Tibial nerve (tissue), 4 donors: ENCODE data around the gene GRM7. TPM values are rescaled to one million over a fixed set of nuclear protein-coding genes. Genes with fewer than 3 reads are reported as not detected.

Experiments used
- DNase-seq, 2 donors: peaks; one replicate each; pipeline ENCODE4 v3.0.0-alpha.2; 2019; ENCODE audit warnings: low spot score in 2 of 2
- H3K27ac ChIP-seq, 4 donors: fragments of 200-600 bp; sonication (generic) in 3 of 4; one replicate each; pipeline ENCODE4 v1.5.1; 2017 to 2019; ENCODE audit warnings: mild to moderate bottlenecking in 1 of 4
- H3K27me3 ChIP-seq, 2 donors: fragments of 200-600 bp; sonication (generic) in 1 of 2; one replicate each; pipeline versions ENCODE4 v1.5.1 to v1.6.0; 2017 to 2019
- H3K36me3 ChIP-seq, 3 donors: fragments of 200-600 bp; sonication (generic); one replicate each; pipeline ENCODE4 v1.5.1; 2018 to 2019
- H3K4me1 ChIP-seq, 4 donors: fragments of 200-600 bp; sonication (generic) in 3 of 4; one replicate each; pipeline ENCODE4 v1.5.1; 2017 to 2019
- H3K4me3 ChIP-seq, 4 donors: fragments of 200-600 bp; sonication (generic) in 3 of 4; one replicate each; pipeline ENCODE4 v1.5.1; 2017 to 2019; ENCODE audit warnings: mild to moderate bottlenecking in 1 of 4, moderate library complexity in 1 of 4
- H3K9me3 ChIP-seq, 4 donors: fragments of 200-600 bp; sonication (generic) in 3 of 4; one replicate each; pipeline ENCODE4 v1.5.1; 2017 to 2019
- CTCF ChIP-seq, 5 experiments: fragments of 200-600 bp in 3 of 5; fragments of 450-650 bp in 2 of 5; sonication (generic) in 3 of 5; IDR thresholded peaks; one replicate each; pipeline ENCODE4 v1.5.1; 2016 to 2019; ENCODE audit warnings: antibody characterized with exemption in 5 of 5, mild to moderate bottlenecking in 3 of 5, moderate library complexity in 2 of 5
- EP300 ChIP-seq, 2 donors: sonication (generic); formaldehyde crosslinking; IDR thresholded peaks; one replicate each; pipeline ENCODE4 v1.6.1; 2017; ENCODE audit warnings: antibody characterized with exemption in 2 of 2, mild to moderate bottlenecking in 1 of 2
- POLR2A ChIP-seq, 2 donors: fragments of 450-650 bp; IDR thresholded peaks; one replicate each; pipeline ENCODE4 v1.6.1; 2017; ENCODE audit warnings: antibody characterized with exemption in 2 of 2, mild to moderate bottlenecking in 2 of 2, moderate library complexity in 2 of 2
- WGBS, 2 donors: methylation state at CpG; one replicate each; pipeline ENCODE4 v1.1.5; 2018; 5-methylcytosine and 5-hydroxymethylcytosine counted together
- total RNA-seq, 4 donors: library from RNA; depleted of rRNA; stranded (reverse); fragments of >200 nt; gene quantifications; one replicate each; pipeline ENCODE4 v1.1.0, GENCODE V29; 2016

Gene GRM7
- total RNA-seq, 4 donors from 2014 or later: 0.22 to 0.84 TPM; not detected in 2

GRCh38 chr3:7266551-7266950 lies 405.6 kb downstream of the GRM7 start:
- Histone ChIP-seq H3K4me3 (no peak overlapping the region), H3K9me3 (peaks cover 0 to under 1% (median 0%) of the 10 kb centered on the region in 4 donors)
- 50 to 53% methylated on average over 1 of the region's 1 CpG for WGBS, 2 donors

GRCh38 chr3:7270731-7271130 lies 409.8 kb downstream of the GRM7 start:
- no peak overlapping the region for H3K27ac ChIP-seq
- DNase-seq: no peak
- no peaks in the 10 kb centered on the region for H3K27me3 ChIP-seq
- no peaks in the 10 kb centered on the region for H3K9me3 ChIP-seq
- TF ChIP-seq EP300 (IDR thresholded peaks at IDR 0.05) (no peak), POLR2A (IDR thresholded peaks at IDR 0.05) (no peak), CTCF (IDR thresholded peaks at IDR 0.05) (no peak)
- no peak overlapping the region for H3K4me3 ChIP-seq
- WGBS, 2 donors: 79 to 85% methylated on average over 5 of the region's 5 CpGs
- H3K36me3 ChIP-seq: no peaks in the 10 kb centered on the region
- no peaks in the 10 kb centered on the region for H3K4me1 ChIP-seq

More at GRCh38 chr3:7266551-7266950, 405.6 kb downstream of the GRM7 start:
- H3K27me3 ChIP-seq: no peaks in the 10 kb centered on the region
- no peak for DNase-seq
- TF ChIP-seq POLR2A (IDR thresholded peaks at IDR 0.05) (no peak), EP300 (IDR thresholded peaks at IDR 0.05) (no peak)
- H3K4me1 ChIP-seq: no peaks in the 10 kb centered on the region
- H3K27ac ChIP-seq: no peak overlapping the region
- no peaks in the 10 kb centered on the region for H3K36me3 ChIP-seq

GRCh38 chr3:7271631-7272030 lies 410.7 kb downstream of the GRM7 start:
- WGBS, 2 donors: 63 to 66% methylated on average over 3 of the region's 3 CpGs
- DNase-seq: no peak
- Histone ChIP-seq H3K27me3 (no peaks in the 10 kb centered on the region), H3K4me1 (no peaks in the 10 kb centered on the region), H3K36me3 (no peaks in the 10 kb centered on the region), H3K4me3 (no peak overlapping the region), H3K27ac (no peak overlapping the region), H3K9me3 (no peaks in the 10 kb centered on the region)
- no peak for TF ChIP-seq CTCF (IDR thresholded peaks at IDR 0.05)
- no peak for TF ChIP-seq POLR2A (IDR thresholded peaks at IDR 0.05)
- no peak for TF ChIP-seq EP300 (IDR thresholded peaks at IDR 0.05)

GRCh38 chr3:7272203-7272602 lies 411.3 kb downstream of the GRM7 start:
- TF ChIP-seq EP300 (IDR thresholded peaks at IDR 0.05) (no peak), POLR2A (IDR thresholded peaks at IDR 0.05) (no peak), CTCF (IDR thresholded peaks at IDR 0.05) (no peak)
- no peak overlapping the region for H3K27ac ChIP-seq
- no peaks in the 10 kb centered on the region for H3K36me3 ChIP-seq
- H3K4me1 ChIP-seq: no peaks in the 10 kb centered on the region
- H3K4me3 ChIP-seq: no peak overlapping the region
- DNase-seq: no peak
- WGBS, 2 donors: 95 to 97% methylated on average over 1 of the region's 1 CpG
- H3K9me3 ChIP-seq: no peaks in the 10 kb centered on the region
- no peaks in the 10 kb centered on the region for H3K27me3 ChIP-seq

GRCh38 chr3:7275396-7275795 lies 414.5 kb downstream of the GRM7 start:
- H3K36me3 ChIP-seq: no peaks in the 10 kb centered on the region
- no peaks in the 10 kb centered on the region for H3K4me1 ChIP-seq
- no peak overlapping the region for H3K4me3 ChIP-seq
- no peaks in the 10 kb centered on the region for H3K9me3 ChIP-seq
- no peaks in the 10 kb centered on the region for H3K27me3 ChIP-seq
- WGBS, 2 donors: 93 to 94% methylated on average over 2 of the region's 2 CpGs
- H3K27ac ChIP-seq: no peak overlapping the region
- DNase-seq: no peak
- TF ChIP-seq CTCF (IDR thresholded peaks at IDR 0.05) (no peak), POLR2A (IDR thresholded peaks at IDR 0.05) (no peak), EP300 (IDR thresholded peaks at IDR 0.05) (no peak)

- Histone ChIP-seq H3K9me3 (no peaks in the 10 kb centered on the region), H3K4me1 (no peaks in the 10 kb centered on the region), H3K27me3 (no peaks in the 10 kb centered on the region), H3K4me3 (no peak overlapping the region), H3K27ac (no peak overlapping the region), H3K36me3 (no peaks in the 10 kb centered on the region)
- DNase-seq: no peak
- TF ChIP-seq CTCF (IDR thresholded peaks at IDR 0.05) (no peak), EP300 (IDR thresholded peaks at IDR 0.05) (no peak), POLR2A (IDR thresholded peaks at IDR 0.05) (no peak)
- 87 to 90% methylated on average over 4 of the region's 4 CpGs for WGBS, 2 donors
These were observed 419.4 kb downstream of the GRM7 start for GRCh38 chr3:7280318-7280717.
